Lower leg skin (tissue), 4 donors: ENCODE results near the gene HES3. TPM values are rescaled to one million over a fixed set of nuclear protein-coding genes. Genes with fewer than 3 reads are reported as not detected.

Experiments used
- DNase-seq, 2 donors: peaks; one replicate each; pipeline ENCODE4 v3.0.0-alpha.2; 2019; ENCODE audit warnings: low spot score in 2 of 2
- H3K4me3 ChIP-seq: fragments of 200-600 bp; sonication (generic); 2 replicates; pipeline ENCODE4 v1.5.1; 2017; ENCODE audit warnings: mild to moderate bottlenecking, low read depth; ENCODE audit not compliant: poor library complexity, severe bottlenecking
- POLR2A ChIP-seq, 2 donors: fragments of 450-650 bp; IDR thresholded peaks; one replicate each; pipeline ENCODE4 v1.6.1; 2016 to 2017; ENCODE audit warnings: antibody characterized with exemption in 2 of 2, mild to moderate bottlenecking in 1 of 2, moderate library complexity in 1 of 2
- WGBS, 2 donors: methylation state at CpG; one replicate each; pipeline ENCODE4 v1.1.5; 2018; 5-methylcytosine and 5-hydroxymethylcytosine counted together
- intact Hi-C: fragments of 100-400 bp; cut with DNase I; formaldehyde crosslinking; loops from one replicate; pipeline ENCODE4 v1.15.0; 2023; ENCODE audit warnings: low total_unique reads
- total RNA-seq, 4 donors: library from RNA; depleted of rRNA; stranded (reverse); fragments of >200 nt; gene quantifications; one replicate each; pipeline ENCODE4 v1.1.0, GENCODE V29; 2016
- TF ChIP-seq, protein P1 (sequence below), 3 donors: fragments of 450-650 bp; IDR thresholded peaks; one replicate each; pipeline ENCODE4 v1.5.1; 2016; ENCODE audit warnings: antibody characterized with exemption in 3 of 3, mild to moderate bottlenecking in 3 of 3, moderate library complexity in 2 of 3

HES3 gene
- total RNA-seq, 4 donors from 2014 or later: not detected

DNA sequence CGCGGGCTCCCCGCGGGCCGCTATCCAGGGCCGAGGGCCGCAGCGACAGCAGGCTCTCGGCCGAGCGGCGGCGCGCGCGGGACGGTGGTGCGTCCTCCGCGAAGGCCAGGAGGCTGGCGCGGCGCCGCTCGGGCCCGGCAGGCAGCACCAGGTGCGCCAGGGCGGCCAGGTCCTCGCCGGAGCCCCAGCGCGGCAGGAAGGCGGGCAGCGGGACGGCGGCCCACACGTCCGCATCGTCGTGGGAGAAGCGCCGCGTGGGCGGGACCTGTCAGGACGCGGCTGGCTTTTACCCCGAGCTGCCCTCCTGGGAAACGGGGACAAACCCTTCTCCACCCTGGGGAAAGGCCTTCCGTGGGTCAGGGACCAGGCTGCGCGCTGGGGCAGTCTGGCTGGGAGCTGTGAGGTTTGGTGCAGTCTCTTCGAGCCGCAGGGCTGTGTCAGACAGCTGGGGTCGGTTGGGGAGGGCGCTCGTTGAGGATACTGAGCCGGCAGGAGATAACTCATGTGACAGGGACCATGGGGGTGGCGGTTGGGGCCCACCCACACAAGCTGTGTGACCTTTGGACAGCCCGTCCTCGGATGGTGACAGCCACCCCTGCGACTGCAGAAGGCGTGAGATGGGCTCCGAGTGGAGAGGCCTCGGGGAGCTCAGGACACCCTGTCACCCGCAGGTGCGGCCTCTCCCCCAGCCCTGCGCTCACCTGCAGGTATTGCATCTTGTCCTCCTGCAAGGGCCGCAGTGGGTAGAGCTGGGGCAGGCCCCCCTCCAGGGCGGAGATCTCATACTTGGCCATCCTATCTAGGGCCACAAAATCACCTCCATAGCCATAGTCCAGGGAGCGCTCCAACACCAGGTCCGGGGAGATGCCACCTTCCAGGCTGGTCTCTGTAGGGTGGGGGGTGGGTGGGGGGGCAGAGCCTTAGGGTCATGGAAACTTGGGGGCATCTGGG is 6.0 kb downstream of the HES3 start:
- DNase-seq: no peak
- intact Hi-C loops: loop anchor here (5.0 to 10.0 kb wide), 2 partner anchors 147 to 195 kb away; no protein-coding TSS in a partner anchor
- 30 to 33% methylated on average over 39 to 47 of the region's 71 CpGs for WGBS, 2 donors
- no peak for TF ChIP-seq POLR2A (IDR thresholded peaks at IDR 0.05)
- TF ChIP-seq, protein P1, sequence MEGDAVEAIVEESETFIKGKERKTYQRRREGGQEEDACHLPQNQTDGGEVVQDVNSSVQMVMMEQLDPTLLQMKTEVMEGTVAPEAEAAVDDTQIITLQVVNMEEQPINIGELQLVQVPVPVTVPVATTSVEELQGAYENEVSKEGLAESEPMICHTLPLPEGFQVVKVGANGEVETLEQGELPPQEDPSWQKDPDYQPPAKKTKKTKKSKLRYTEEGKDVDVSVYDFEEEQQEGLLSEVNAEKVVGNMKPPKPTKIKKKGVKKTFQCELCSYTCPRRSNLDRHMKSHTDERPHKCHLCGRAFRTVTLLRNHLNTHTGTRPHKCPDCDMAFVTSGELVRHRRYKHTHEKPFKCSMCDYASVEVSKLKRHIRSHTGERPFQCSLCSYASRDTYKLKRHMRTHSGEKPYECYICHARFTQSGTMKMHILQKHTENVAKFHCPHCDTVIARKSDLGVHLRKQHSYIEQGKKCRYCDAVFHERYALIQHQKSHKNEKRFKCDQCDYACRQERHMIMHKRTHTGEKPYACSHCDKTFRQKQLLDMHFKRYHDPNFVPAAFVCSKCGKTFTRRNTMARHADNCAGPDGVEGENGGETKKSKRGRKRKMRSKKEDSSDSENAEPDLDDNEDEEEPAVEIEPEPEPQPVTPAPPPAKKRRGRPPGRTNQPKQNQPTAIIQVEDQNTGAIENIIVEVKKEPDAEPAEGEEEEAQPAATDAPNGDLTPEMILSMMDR (IDR thresholded peaks at IDR 0.05): no peak
- no peak overlapping the region for H3K4me3 ChIP-seq

- intact Hi-C loops: no loop called here
- no peak for DNase-seq
- TF ChIP-seq, protein P1 (IDR thresholded peaks at IDR 0.05): no peak
- TF ChIP-seq POLR2A (IDR thresholded peaks at IDR 0.05): no peak
- no peak overlapping the region for H3K4me3 ChIP-seq
- 87 to 88% methylated on average over 19 of the region's 19 CpGs for WGBS, 2 donors
Observed at GRCh38 chr1:6251233-6251632, 7.3 kb downstream of the HES3 start.

GRCh38 chr1:6251681-6252373 is 7.8 kb downstream of the HES3 start:
- 77 to 84% methylated on average over 14 to 15 of the region's 15 CpGs for WGBS, 2 donors
- DNase-seq: no peak
- intact Hi-C loops: no loop called here
- no peak overlapping the region for H3K4me3 ChIP-seq
- TF ChIP-seq POLR2A (IDR thresholded peaks at IDR 0.05): no peak
- TF ChIP-seq, protein P1 (IDR thresholded peaks at IDR 0.05): no peak

- intact Hi-C loops: no loop called here
- 82 to 84% methylated on average over 4 of the region's 4 CpGs for WGBS, 2 donors
- H3K4me3 ChIP-seq: no peak overlapping the region
- no peak for TF ChIP-seq POLR2A (IDR thresholded peaks at IDR 0.05)
- TF ChIP-seq, protein P1 (IDR thresholded peaks at IDR 0.05): no peak
- no peak for DNase-seq
Observed at GRCh38 chr1:6252374-6252710, 8.4 kb downstream of the HES3 start.

DNA sequence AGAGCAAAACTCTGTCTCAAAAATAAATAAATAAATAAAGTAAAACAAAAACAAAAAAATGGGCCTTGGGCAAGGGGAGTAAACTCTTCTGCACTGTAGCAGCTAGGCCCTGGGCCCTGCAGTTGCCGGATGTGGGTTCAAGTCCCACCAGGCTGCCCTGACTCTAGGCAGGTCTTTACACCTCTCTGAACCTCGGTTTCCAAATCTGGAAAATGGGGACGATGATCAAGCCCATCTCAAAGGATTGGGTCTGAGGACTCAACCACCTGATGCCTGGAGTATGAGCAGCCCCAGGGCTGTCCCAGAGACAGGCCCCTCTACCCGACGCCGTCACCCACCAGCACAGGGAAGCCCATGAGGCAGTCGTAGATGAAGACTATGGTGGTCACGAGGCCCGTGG is 9.4 kb downstream of the HES3 start:
- TF ChIP-seq, protein P1 (IDR thresholded peaks at IDR 0.05): no peak
- TF ChIP-seq POLR2A (IDR thresholded peaks at IDR 0.05): no peak
- intact Hi-C loops: no loop called here
- H3K4me3 ChIP-seq: no peak overlapping the region
- WGBS, 2 donors: 88 to 92% methylated on average over 7 to 8 of the region's 9 CpGs
- no peak for DNase-seq
